Right cardiac atrium (tissue), 5 donors: ENCODE results near the gene MDK. TPM values are rescaled to one million over a fixed set of nuclear protein-coding genes. Genes with fewer than 3 reads are reported as not detected.

Source experiments
- ATAC-seq, 2 donors: fragments of 200-7000 bp; cut with Tn5 transposase; one replicate each; pipeline versions ENCODE4 v1.8.0 to v1.9.1; 2020; ENCODE audit warnings: moderate library complexity in 2 of 2, mild to moderate bottlenecking in 1 of 2
- DNase-seq, 3 donors: peaks; one replicate each; pipeline ENCODE4 v3.0.0-alpha.2; 2020
- H3K27ac ChIP-seq: one replicate; pipeline ENCODE4 v1.5.1; 2013; ENCODE audit warnings: mild to moderate bottlenecking, low read length, control low read depth, moderate library complexity
- H3K27me3 ChIP-seq: one replicate; pipeline ENCODE4 v1.6.1; 2013; ENCODE audit not compliant: control insufficient read depth, insufficient read depth
- H3K4me1 ChIP-seq: one replicate; pipeline ENCODE4 v1.6.1; 2013; ENCODE audit warnings: low read length; ENCODE audit not compliant: control insufficient read depth, insufficient read depth
- H3K4me3 ChIP-seq: one replicate; pipeline ENCODE4 v1.5.1; 2013; ENCODE audit warnings: low read length, control low read depth
- H3K9me3 ChIP-seq: one replicate; pipeline ENCODE4 v1.6.1; 2013; ENCODE audit warnings: low read length; ENCODE audit not compliant: control insufficient read depth
- WGBS: extraction: QIAGEN DNeasy Blood & Tissue Kit; methylation state at CpG from one replicate; pipeline ENCODE4 v1.1.7; 2013; 5-methylcytosine and 5-hydroxymethylcytosine counted together
- intact Hi-C, 4 donors: fragments of 100-400 bp; cut with DNase I; formaldehyde crosslinking; loops; one replicate each; pipeline versions ENCODE4 v1.11.0 to v1.14.0; 2022 to 2023
- microRNA-seq, 2 donors: library from miRNA; unstranded; fragments of <30 nt; microRNA quantifications; one replicate each; pipeline ENCODE4 v1.2.0, GENCODE V29; 2020 to 2021
- polyA plus RNA-seq: library from polyadenylated mRNA; stranded (reverse); fragments of 200-250 nt; gene quantifications from one replicate; pipeline ENCODE4 v1.2.3, GENCODE V29; 2013
- total RNA-seq, 4 donors: library from RNA; stranded (reverse); fragmentation: NEBNext Ultra II Directional; extraction: Animal tissue kit (Norgen Biotek cat#: 25700); gene quantifications; one replicate each; pipeline ENCODE4 v1.2.1, GENCODE V29; 2021
- donor health status: healthy with polysubstance abuse.
- donor health status: DM: no; HTN: yes; CAD: no.
- donor health status: DM: no; HTN: no; CAD: no.
- donor health status: DM: no; HTN: yes; CAD: no; lungs with severe emphysema.
- donor health status: DM: yes; HTN: yes; CAD: no.

Gene MDK
- total and polyA plus RNA-seq, 5 donors = 9.9 to 18.8 (median 10.6) TPM

DNA sequence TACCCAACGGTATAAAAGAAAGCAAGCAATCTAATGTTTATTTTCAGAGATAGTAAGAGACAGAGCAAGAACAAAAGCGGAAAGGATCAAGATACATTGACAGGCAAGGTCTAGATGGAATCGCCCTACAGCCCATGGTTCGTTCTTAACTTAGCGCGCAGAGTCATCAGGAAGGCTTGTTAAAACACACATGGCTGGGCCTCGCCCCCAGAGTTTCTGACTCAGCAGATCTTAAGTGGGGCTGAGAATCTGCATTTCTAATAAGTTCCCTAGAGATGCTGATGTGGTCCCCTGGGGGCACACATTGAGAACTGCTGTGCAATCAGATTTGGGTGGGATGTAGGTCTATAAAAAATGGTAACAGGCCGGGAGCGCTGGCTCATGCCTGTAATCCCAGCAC, 45.9 kb downstream of the MDK start:
- ATAC-seq = no peak
- 86% methylated on average over 9 of the region's 9 CpGs for WGBS
- no peak overlapping the region for H3K27ac ChIP-seq
- DNase-seq = no peak
- no peak overlapping the region for H3K4me3 ChIP-seq
- H3K27me3 ChIP-seq = no peaks in the 10 kb centered on the region
- no peaks in the 10 kb centered on the region for H3K4me1 ChIP-seq
- no peaks in the 10 kb centered on the region for H3K9me3 ChIP-seq
- intact Hi-C loops = no loop called here

DNA sequence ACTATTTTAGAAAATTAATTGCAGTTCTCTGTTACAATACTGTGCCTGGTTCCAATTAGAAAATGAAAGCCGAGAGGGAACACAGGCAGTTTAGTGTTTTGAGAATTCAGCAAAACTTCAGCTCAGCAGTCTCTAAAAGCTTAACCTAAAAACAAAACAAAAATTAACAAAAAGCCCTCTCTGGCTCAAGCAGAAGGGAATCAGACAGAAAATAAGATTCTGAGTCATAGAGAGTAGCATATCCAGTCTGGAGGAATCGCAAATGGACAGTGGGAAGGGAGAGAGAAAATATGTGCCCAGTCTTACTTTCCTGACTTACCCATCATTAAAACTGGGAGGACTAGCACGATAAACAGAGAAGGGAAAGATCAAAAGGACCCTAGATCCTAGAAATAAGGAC, 48.2 kb downstream of the MDK start:
- ATAC-seq (no peak), DNase-seq (no peak)
- Histone ChIP-seq H3K4me1 (no peaks in the 10 kb centered on the region), H3K9me3 (no peaks in the 10 kb centered on the region), H3K27me3 (no peaks in the 10 kb centered on the region), H3K27ac (no peak overlapping the region), H3K4me3 (no peak overlapping the region)
- intact Hi-C loops = no loop called here
- 91% methylated on average over 3 of the region's 3 CpGs for WGBS

DNA sequence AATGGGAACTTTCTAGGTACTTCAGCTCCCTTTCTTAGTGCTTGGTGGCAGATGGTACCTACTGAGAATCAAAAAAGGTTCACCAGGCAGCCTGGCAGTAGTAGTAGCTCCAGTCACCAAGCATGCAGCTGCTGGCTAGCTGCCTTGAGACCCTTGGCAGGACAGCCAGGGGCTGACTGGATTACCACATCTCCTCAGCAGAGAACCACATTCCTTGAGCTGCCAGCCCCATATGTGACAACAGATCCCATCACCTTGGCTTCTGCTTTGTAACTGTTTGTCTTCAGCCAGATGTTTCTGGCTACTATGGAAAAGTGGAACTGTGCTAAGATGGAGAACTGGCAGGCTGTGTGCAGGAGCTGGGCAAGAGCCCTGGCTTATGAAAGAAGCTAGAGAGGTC, 49.7 kb downstream of the MDK start:
- no peaks in the 10 kb centered on the region for H3K27me3 ChIP-seq
- DNase-seq = peak in 1 of 3 donors; percentile 42
- ATAC-seq = peak in 1 of 2 donors; percentile 28
- intact Hi-C loops = no loop called here
- H3K4me1 ChIP-seq = peaks cover 7% of the 10 kb centered on the region
- no peak overlapping the region for H3K27ac ChIP-seq
- no peak overlapping the region for H3K4me3 ChIP-seq
- no peaks in the 10 kb centered on the region for H3K9me3 ChIP-seq

Small RNA genes lying within 50 kb of the gene (microRNA-seq; reads per million reads assigned to microRNA genes)
- gene MIR4688 = 0.42 to 0.54 reads per million in 2 donors

Other genes with a start within 250 kb of the MDK start
- gene CREB3L1, start 104.0 kb upstream of the MDK start, total RNA-seq = 10 to 100 TPM in 3 of 4 donors, 1 to 10 TPM in 1; 9.7 to 18.8 (median 15.3) TPM
- gene CREB3L1, start 104.0 kb upstream of the MDK start, polyA plus RNA-seq = 15.2 TPM
- gene DGKZ, start 34.2 kb upstream of the MDK start, total RNA-seq = 100 to 1,000 TPM in 2 of 4 donors, 10 to 100 TPM in 2; 75.8 to 108 (median 100) TPM
- gene DGKZ, start 34.2 kb upstream of the MDK start, polyA plus RNA-seq = 87.5 TPM
- gene CHRM4, start 10.1 kb downstream of the MDK start, total RNA-seq = under 1 TPM in 2 of 4 donors, not detected in 2; 0.14 to 0.53 TPM
- 0.20 TPM for gene CHRM4, start 10.1 kb downstream of the MDK start, polyA plus RNA-seq
- gene AMBRA1, start 212.4 kb downstream of the MDK start, total RNA-seq = 10 to 100 TPM; 19.4 to 23.6 (median 20.4) TPM
- 8.1 TPM for gene AMBRA1, start 212.4 kb downstream of the MDK start, polyA plus RNA-seq
- gene HARBI1, start 235.6 kb downstream of the MDK start, total RNA-seq = 1 to 10 TPM; 3.1 to 4.1 (median 3.7) TPM
- gene HARBI1, start 235.6 kb downstream of the MDK start, polyA plus RNA-seq = 2.7 TPM
- gene ATG13, start 235.9 kb downstream of the MDK start, total RNA-seq = 10 to 100 TPM; 48.5 to 66.2 (median 59.1) TPM
- gene ATG13, start 235.9 kb downstream of the MDK start, polyA plus RNA-seq = 38.0 TPM